ENCODE data around the gene MUS81. TPM values are rescaled to one million over a fixed set of nuclear protein-coding genes. Genes with fewer than 3 reads are reported as not detected.

Gene MUS81
- total and polyA plus RNA-seq, 2 of the 13 experiments (the other 11 are each of a cell fraction or from before 2014, with no cell fraction given): 25.6 to 30.2 TPM

DNA sequence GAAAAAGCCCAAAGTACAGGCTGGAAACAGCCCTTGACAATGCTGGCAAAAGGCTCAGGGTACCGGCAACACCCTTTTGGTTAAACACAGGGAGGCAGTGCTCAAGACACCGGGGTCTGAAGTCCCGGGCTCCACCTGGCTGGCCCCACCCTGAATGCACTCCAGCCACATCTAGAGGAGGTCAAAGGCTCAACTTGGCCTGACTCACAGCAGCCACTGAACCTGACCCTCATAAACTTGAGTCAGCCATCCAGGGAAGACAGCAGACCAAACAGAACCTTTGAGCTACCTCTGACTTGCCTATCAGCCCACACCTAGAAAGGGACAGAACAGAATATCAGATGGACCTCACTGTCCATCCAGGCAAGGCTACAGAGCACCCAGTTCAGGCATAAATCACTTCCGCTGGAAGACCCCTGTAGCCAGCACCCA lies 6.1 kb upstream of the MUS81 start (continued):
- TF ChIP-seq PLSCR1 (CRISPR knock-in tag; IDR thresholded peaks at IDR 0.05; ENCODE audit: borderline replicate concordance): no peak
- TF ChIP-seq SP5 (CRISPR knock-in tag; IDR thresholded peaks at IDR 0.05; ENCODE audit: borderline replicate concordance, low read depth): no peak
- TF ChIP-seq ZNF276 (CRISPR knock-in tag; IDR thresholded peaks at IDR 0.05; ENCODE audit: low read depth): no peak
- TF ChIP-seq SMAD3 (CRISPR knock-in tag; IDR thresholded peaks at IDR 0.05): no peak
- no peak for TF ChIP-seq ZBTB1 (CRISPR knock-in tag; IDR thresholded peaks at IDR 0.05; ENCODE audit: borderline replicate concordance)
- TF ChIP-seq ISL2 (CRISPR knock-in tag; IDR thresholded peaks at IDR 0.05): no peak
- TF ChIP-seq SNAPC4 (CRISPR knock-in tag; IDR thresholded peaks at IDR 0.05): no peak
- TF ChIP-seq SIN3A (IDR thresholded peaks at IDR 0.05; ENCODE audit: borderline replicate concordance, low read depth, low read length): no peak
- TF ChIP-seq MBNL3 (CRISPR knock-in tag; conservative IDR thresholded peaks at IDR 0.05): no peak
- TF ChIP-seq, protein P1, sequence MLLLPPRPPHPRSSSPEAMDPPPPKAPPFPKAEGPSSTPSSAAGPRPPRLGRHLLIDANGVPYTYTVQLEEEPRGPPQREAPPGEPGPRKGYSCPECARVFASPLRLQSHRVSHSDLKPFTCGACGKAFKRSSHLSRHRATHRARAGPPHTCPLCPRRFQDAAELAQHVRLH (CRISPR knock-in tag; IDR thresholded peaks at IDR 0.05; ENCODE audit: borderline replicate concordance, low read depth): no peak
- no peak for TF ChIP-seq ARHGAP35 (CRISPR knock-in tag; IDR thresholded peaks at IDR 0.05; ENCODE audit: borderline replicate concordance)
- TF ChIP-seq, protein P2, sequence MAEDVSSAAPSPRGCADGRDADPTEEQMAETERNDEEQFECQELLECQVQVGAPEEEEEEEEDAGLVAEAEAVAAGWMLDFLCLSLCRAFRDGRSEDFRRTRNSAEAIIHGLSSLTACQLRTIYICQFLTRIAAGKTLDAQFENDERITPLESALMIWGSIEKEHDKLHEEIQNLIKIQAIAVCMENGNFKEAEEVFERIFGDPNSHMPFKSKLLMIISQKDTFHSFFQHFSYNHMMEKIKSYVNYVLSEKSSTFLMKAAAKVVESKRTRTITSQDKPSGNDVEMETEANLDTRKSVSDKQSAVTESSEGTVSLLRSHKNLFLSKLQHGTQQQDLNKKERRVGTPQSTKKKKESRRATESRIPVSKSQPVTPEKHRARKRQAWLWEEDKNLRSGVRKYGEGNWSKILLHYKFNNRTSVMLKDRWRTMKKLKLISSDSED (CRISPR knock-in tag; IDR thresholded peaks at IDR 0.05): no peak
- TF ChIP-seq GABPA (IDR thresholded peaks at IDR 0.05; ENCODE audit: low read depth, low read length): no peak
- 0 out of 2 replicates have a peak, but pooled peaks have one; percentile 32 for TF ChIP-seq GABPA (CRISPR knock-in tag; IDR thresholded peaks at IDR 0.05; ENCODE audit: low read depth)
- TF ChIP-seq, protein P3, sequence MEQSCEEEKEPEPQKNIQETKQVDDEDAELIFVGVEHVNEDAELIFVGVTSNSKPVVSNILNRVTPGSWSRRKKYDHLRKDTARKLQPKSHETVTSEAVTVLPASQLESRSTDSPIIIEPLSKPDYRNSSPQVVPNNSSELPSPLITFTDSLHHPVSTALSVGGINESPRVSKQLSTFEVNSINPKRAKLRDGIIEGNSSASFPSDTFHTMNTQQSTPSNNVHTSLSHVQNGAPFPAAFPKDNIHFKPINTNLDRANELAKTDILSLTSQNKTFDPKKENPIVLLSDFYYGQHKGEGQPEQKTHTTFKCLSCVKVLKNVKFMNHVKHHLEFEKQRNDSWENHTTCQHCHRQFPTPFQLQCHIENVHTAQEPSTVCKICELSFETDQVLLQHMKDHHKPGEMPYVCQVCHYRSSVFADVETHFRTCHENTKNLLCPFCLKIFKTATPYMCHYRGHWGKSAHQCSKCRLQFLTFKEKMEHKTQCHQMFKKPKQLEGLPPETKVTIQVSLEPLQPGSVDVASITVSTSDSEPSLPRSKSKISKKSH (CRISPR knock-in tag; IDR thresholded peaks at IDR 0.05; ENCODE audit: borderline replicate concordance): no peak
- no peak for TF ChIP-seq ZFAT (CRISPR knock-in tag; conservative IDR thresholded peaks at IDR 0.05)
- TF ChIP-seq ZMYM2 (CRISPR knock-in tag; IDR thresholded peaks at IDR 0.05): no peak
- TF ChIP-seq MLLT10 (CRISPR knock-in tag; IDR thresholded peaks at IDR 0.05): no peak
- TF ChIP-seq SMARCC2 (IDR thresholded peaks at IDR 0.05): no peak
- TF ChIP-seq ZNF709 (CRISPR knock-in tag; IDR thresholded peaks at IDR 0.05): no peak
- no peak for TF ChIP-seq KDM1A (CRISPR knock-in tag; IDR thresholded peaks at IDR 0.05)

Measured in HepG2 (cell line).